Uterus (tissue), 4 donors: ENCODE results near the gene DGLUCY. TPM values are rescaled to one million over a fixed set of nuclear protein-coding genes. Genes with fewer than 3 reads are reported as not detected.

Experiments used
- DNase-seq, 2 donors: peaks; one replicate each; pipeline ENCODE4 v3.0.0-alpha.2; 2019 to 2020
- H3K27ac ChIP-seq, 2 donors: fragments of 200-600 bp; sonication (generic); 1 replicate in 1 of 2; 2 replicates in 1 of 2; pipeline ENCODE4 v1.5.1; 2016 to 2018
- H3K27me3 ChIP-seq, 2 donors: fragments of 200-600 bp; sonication (generic); one replicate each; pipeline ENCODE4 v1.5.1; 2018 to 2019; ENCODE audit warnings: control low read depth in 1 of 2
- H3K36me3 ChIP-seq, 2 donors: fragments of 200-600 bp; sonication (generic); one replicate each; pipeline ENCODE4 v1.5.1; 2019; ENCODE audit warnings: control low read depth in 1 of 2
- H3K4me1 ChIP-seq, 2 donors: fragments of 200-600 bp; sonication (generic); one replicate each; pipeline ENCODE4 v1.5.1; 2018 to 2019; ENCODE audit warnings: control low read depth in 1 of 2
- H3K4me3 ChIP-seq, 2 donors: fragments of 200-600 bp; sonication (generic); 1 replicate in 1 of 2; 2 replicates in 1 of 2; pipeline ENCODE4 v1.5.1; 2018 to 2019; ENCODE audit warnings: mild to moderate bottlenecking in 1 of 2
- H3K9me3 ChIP-seq, 2 donors: fragments of 200-600 bp; sonication (generic); one replicate each; pipeline ENCODE4 v1.5.1; 2019; ENCODE audit warnings: control low read depth in 1 of 2
- POLR2A ChIP-seq, 2 donors: fragments of 450-650 bp; IDR thresholded peaks; one replicate each; pipeline ENCODE4 v1.6.1; 2016; ENCODE audit warnings: antibody characterized with exemption in 2 of 2, mild to moderate bottlenecking in 1 of 2, moderate library complexity in 1 of 2
- intact Hi-C: fragments of 100-400 bp; cut with DNase I; formaldehyde crosslinking; loops from one replicate; pipeline ENCODE4 v1.15.1; 2023; ENCODE audit warnings: low total_unique reads
- total RNA-seq, 4 donors: library from RNA; depleted of rRNA in 3 of 4; stranded (reverse); fragments of >200 nt in 3 of 4; gene quantifications; one replicate each; pipeline versions ENCODE4 v1.1.0 to v1.2.4, GENCODE V29; 2014 to 2023
- TF ChIP-seq, protein P1 (sequence below), 4 experiments: fragments of 200-600 bp in 2 of 4; fragments of 450-650 bp in 2 of 4; sonication (generic) in 2 of 4; IDR thresholded peaks; one replicate each; pipeline ENCODE4 v1.5.1; 2016 to 2019; ENCODE audit warnings: antibody characterized with exemption in 4 of 4, mild to moderate bottlenecking in 2 of 4, moderate library complexity in 1 of 4
- donor health status: DM: yes; HTN: yes; CAD: no.

Gene DGLUCY
- total RNA-seq, 4 donors from 2014 or later = 14.7 to 81.5 (median 61.6) TPM

DNA sequence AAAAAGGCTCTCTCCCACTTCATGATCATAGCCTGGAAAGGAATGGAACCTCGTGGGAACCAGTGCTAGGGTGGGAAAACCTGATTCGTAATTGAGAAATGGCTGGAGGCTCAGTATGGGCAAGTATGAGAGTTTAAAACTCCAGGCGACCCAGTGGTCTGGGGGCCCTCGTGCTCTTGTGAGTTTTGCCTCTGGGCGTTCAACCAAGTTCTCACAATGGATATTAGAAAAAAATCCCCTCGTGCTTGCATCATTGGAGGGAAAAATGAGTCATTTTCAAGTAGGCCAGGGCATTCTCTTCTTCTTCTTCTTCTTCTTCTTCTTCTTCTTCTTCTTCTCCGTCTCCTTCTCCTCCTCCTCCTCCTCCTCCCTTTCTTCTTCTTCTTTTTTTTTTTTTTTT lies 91.6 kb downstream of the DGLUCY start:
- H3K27ac ChIP-seq = no peak overlapping the region
- H3K4me1 ChIP-seq = no peaks in the 10 kb centered on the region
- no peaks in the 10 kb centered on the region for H3K36me3 ChIP-seq
- intact Hi-C loops = no loop called here
- H3K4me3 ChIP-seq = no peak overlapping the region
- no peak for DNase-seq
- no peaks in the 10 kb centered on the region for H3K27me3 ChIP-seq
- peaks cover 0 to 4% of the 10 kb centered on the region in 2 donors for H3K9me3 ChIP-seq
- TF ChIP-seq, protein P1, sequence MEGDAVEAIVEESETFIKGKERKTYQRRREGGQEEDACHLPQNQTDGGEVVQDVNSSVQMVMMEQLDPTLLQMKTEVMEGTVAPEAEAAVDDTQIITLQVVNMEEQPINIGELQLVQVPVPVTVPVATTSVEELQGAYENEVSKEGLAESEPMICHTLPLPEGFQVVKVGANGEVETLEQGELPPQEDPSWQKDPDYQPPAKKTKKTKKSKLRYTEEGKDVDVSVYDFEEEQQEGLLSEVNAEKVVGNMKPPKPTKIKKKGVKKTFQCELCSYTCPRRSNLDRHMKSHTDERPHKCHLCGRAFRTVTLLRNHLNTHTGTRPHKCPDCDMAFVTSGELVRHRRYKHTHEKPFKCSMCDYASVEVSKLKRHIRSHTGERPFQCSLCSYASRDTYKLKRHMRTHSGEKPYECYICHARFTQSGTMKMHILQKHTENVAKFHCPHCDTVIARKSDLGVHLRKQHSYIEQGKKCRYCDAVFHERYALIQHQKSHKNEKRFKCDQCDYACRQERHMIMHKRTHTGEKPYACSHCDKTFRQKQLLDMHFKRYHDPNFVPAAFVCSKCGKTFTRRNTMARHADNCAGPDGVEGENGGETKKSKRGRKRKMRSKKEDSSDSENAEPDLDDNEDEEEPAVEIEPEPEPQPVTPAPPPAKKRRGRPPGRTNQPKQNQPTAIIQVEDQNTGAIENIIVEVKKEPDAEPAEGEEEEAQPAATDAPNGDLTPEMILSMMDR (IDR thresholded peaks at IDR 0.05) = no peak
- no peak for TF ChIP-seq POLR2A (IDR thresholded peaks at IDR 0.05)

DNA sequence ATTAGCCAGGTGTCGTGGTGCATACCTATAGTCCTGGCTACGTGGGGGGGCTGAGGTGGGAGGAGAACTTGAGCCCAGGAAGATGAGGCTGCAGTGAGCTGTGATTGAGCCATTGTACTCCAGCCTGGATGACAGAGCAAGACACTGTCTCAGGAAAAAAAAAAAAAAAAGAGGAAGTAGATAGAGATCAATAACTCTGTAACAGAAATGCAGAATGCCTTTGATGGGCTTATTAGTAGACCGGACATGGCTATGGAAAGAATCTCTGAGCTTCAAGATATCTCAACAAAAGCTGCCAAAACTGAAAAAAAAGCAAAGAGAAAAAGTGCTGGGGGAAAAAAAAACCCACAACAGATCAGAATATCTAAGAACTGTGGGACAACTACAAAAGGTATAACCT lies 93.1 kb downstream of the DGLUCY start:
- Histone ChIP-seq H3K4me3 (no peak overlapping the region), H3K9me3 (peaks cover 0 to 6% of the 10 kb centered on the region in 2 donors), H3K36me3 (no peaks in the 10 kb centered on the region), H3K4me1 (no peaks in the 10 kb centered on the region), H3K27me3 (no peaks in the 10 kb centered on the region), H3K27ac (no peak overlapping the region)
- TF ChIP-seq, protein P1 (IDR thresholded peaks at IDR 0.05) = no peak
- no peak for TF ChIP-seq POLR2A (IDR thresholded peaks at IDR 0.05)
- no peak for DNase-seq
- intact Hi-C loops = no loop called here

- H3K4me1 ChIP-seq = no peaks in the 10 kb centered on the region
- H3K9me3 ChIP-seq = peaks cover 0 to 6% of the 10 kb centered on the region in 2 donors
- no peak overlapping the region for H3K27ac ChIP-seq
- no peaks in the 10 kb centered on the region for H3K27me3 ChIP-seq
- TF ChIP-seq POLR2A (IDR thresholded peaks at IDR 0.05) = no peak
- TF ChIP-seq, protein P1 (IDR thresholded peaks at IDR 0.05) = no peak
- no peak overlapping the region for H3K4me3 ChIP-seq
- no peak for DNase-seq
- intact Hi-C loops = no loop called here
- no peaks in the 10 kb centered on the region for H3K36me3 ChIP-seq
Observed at GRCh38 chr14:91211017-91211416, 97.1 kb downstream of the DGLUCY start.

- TF ChIP-seq, protein P1 (IDR thresholded peaks at IDR 0.05) = no peak
- TF ChIP-seq POLR2A (IDR thresholded peaks at IDR 0.05) = no peak
- no peaks in the 10 kb centered on the region for H3K27me3 ChIP-seq
- H3K4me1 ChIP-seq = no peaks in the 10 kb centered on the region
- no peak for DNase-seq
- no peak overlapping the region for H3K27ac ChIP-seq
- peaks cover 0 to 6% of the 10 kb centered on the region in 2 donors for H3K9me3 ChIP-seq
- intact Hi-C loops = no loop called here
- no peaks in the 10 kb centered on the region for H3K36me3 ChIP-seq
- no peak overlapping the region for H3K4me3 ChIP-seq
Observed at GRCh38 chr14:91214306-91214705, 100.4 kb downstream of the DGLUCY start.

DNA sequence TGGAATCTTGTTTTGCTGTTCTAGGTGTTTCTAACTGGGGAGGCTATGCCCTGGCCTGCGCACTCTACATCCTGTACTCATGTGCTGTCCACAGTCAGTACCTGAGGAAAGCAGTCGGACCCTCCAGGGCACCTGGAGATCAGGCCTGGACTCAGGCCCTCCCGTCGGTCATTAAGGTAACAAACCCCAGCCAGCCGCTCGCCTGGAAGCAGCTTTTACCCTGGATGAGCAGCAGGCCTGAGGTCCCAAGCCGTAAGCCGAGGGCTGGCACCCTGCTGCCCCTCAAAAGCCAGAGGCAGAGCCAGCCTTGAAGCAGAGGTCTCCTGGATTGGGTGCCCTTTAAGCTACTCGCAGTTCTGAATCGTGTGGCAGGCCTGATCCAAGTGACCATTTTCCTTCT lies 101.5 kb downstream of the DGLUCY start:
- no peak for DNase-seq
- no peak overlapping the region for H3K4me3 ChIP-seq
- H3K27ac ChIP-seq = no peak overlapping the region
- TF ChIP-seq POLR2A (IDR thresholded peaks at IDR 0.05) = no peak
- TF ChIP-seq, protein P1 (IDR thresholded peaks at IDR 0.05) = no peak
- intact Hi-C loops = no loop called here
- peaks cover 0 to 2% of the 10 kb centered on the region in 2 donors for H3K9me3 ChIP-seq
- no peaks in the 10 kb centered on the region for H3K27me3 ChIP-seq
- H3K4me1 ChIP-seq = no peaks in the 10 kb centered on the region
- H3K36me3 ChIP-seq = no peaks in the 10 kb centered on the region
